Lower leg skin (tissue), 4 donors: ENCODE data around the gene C11orf54. TPM values are rescaled to one million over a fixed set of nuclear protein-coding genes. Genes with fewer than 3 reads are reported as not detected.
"Not testable (repeated sequence)": the region's sequence is repeated elsewhere in the genome, so short reads cannot be mapped to it uniquely, and the experiment has no call there.

Experiments used
- DNase-seq, 2 donors: peaks; one replicate each; pipeline ENCODE4 v3.0.0-alpha.2; 2019; ENCODE audit warnings: low spot score in 2 of 2
- H3K4me3 ChIP-seq: fragments of 200-600 bp; sonication (generic); 2 replicates; pipeline ENCODE4 v1.5.1; 2017; ENCODE audit warnings: mild to moderate bottlenecking, low read depth; ENCODE audit not compliant: poor library complexity, severe bottlenecking
- CTCF ChIP-seq, 3 donors: fragments of 450-650 bp; IDR thresholded peaks; one replicate each; pipeline ENCODE4 v1.5.1; 2016; ENCODE audit warnings: antibody characterized with exemption in 3 of 3, mild to moderate bottlenecking in 3 of 3, moderate library complexity in 2 of 3
- POLR2A ChIP-seq, 2 donors: fragments of 450-650 bp; IDR thresholded peaks; one replicate each; pipeline ENCODE4 v1.6.1; 2016 to 2017; ENCODE audit warnings: antibody characterized with exemption in 2 of 2, mild to moderate bottlenecking in 1 of 2, moderate library complexity in 1 of 2
- WGBS, 2 donors: methylation state at CpG; one replicate each; pipeline ENCODE4 v1.1.5; 2018; 5-methylcytosine and 5-hydroxymethylcytosine counted together
- intact Hi-C: fragments of 100-400 bp; cut with DNase I; formaldehyde crosslinking; loops from one replicate; pipeline ENCODE4 v1.15.0; 2023; ENCODE audit warnings: low total_unique reads
- total RNA-seq, 4 donors: library from RNA; depleted of rRNA; stranded (reverse); fragments of >200 nt; gene quantifications; one replicate each; pipeline ENCODE4 v1.1.0, GENCODE V29; 2016

Gene C11orf54
- total RNA-seq, 4 donors from 2014 or later = 25.3 to 35.7 (median 32.5) TPM

GRCh38 chr11:93753241-93753640 lies 11.8 kb downstream of the C11orf54 start:
- intact Hi-C loops = no loop called here
- no peak for TF ChIP-seq CTCF (IDR thresholded peaks at IDR 0.05)
- no peak for TF ChIP-seq POLR2A (IDR thresholded peaks at IDR 0.05)
- 95 to 100% methylated on average over 2 of the region's 2 CpGs for WGBS, 2 donors
- H3K4me3 ChIP-seq = no peak overlapping the region
- no peak for DNase-seq

DNA sequence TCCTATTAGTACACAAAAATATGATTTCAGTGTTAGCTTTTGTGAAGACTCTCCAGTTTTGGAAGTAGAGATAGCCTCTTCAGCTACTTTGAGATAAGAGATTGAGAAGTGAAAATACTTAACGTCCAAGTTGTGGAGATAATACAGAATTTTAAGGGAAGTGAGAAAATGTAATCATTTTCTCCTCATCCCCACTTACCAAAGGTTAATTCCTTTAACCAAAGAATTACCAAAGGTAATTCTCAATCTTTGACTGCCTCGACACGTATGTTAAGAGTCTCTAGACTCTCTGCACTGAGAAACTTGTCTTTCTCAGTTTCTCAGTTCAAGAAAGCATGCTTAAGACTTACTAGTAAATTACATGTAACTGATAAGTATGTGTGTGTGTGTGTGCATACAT lies 15.3 kb downstream of the C11orf54 start:
- intact Hi-C loops = no loop called here
- WGBS, 2 donors = 89 to 93% methylated on average over 3 of the region's 3 CpGs
- TF ChIP-seq POLR2A (IDR thresholded peaks at IDR 0.05) (no peak), CTCF (IDR thresholded peaks at IDR 0.05) (no peak)
- H3K4me3 ChIP-seq = no peak overlapping the region
- DNase-seq = no peak

DNA sequence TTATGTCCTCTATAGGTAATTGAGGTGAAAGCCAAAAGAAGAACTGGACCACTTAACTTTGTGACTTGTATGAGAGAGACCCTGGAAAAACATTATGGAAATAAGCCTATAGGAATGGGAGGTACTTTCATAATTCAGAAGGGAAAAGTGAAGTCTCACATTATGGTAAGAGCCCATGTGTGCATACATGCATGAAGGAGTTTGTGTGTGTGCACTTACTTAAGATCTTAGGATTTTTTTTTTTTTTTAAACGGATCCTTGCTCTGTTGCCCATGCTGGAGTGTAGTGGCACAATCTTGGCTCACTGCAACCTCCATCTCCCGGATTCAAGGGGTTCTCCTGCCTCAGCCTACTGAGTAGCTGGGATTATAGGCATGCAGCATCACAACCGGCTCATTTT lies 15.8 kb downstream of the C11orf54 start:
- TF ChIP-seq CTCF (IDR thresholded peaks at IDR 0.05) (no peak), POLR2A (IDR thresholded peaks at IDR 0.05) (no peak)
- no peak overlapping the region for H3K4me3 ChIP-seq
- DNase-seq = no peak
- intact Hi-C loops = no loop called here
- WGBS, 2 donors = 88 to 94% methylated on average over 3 of the region's 3 CpGs

DNA sequence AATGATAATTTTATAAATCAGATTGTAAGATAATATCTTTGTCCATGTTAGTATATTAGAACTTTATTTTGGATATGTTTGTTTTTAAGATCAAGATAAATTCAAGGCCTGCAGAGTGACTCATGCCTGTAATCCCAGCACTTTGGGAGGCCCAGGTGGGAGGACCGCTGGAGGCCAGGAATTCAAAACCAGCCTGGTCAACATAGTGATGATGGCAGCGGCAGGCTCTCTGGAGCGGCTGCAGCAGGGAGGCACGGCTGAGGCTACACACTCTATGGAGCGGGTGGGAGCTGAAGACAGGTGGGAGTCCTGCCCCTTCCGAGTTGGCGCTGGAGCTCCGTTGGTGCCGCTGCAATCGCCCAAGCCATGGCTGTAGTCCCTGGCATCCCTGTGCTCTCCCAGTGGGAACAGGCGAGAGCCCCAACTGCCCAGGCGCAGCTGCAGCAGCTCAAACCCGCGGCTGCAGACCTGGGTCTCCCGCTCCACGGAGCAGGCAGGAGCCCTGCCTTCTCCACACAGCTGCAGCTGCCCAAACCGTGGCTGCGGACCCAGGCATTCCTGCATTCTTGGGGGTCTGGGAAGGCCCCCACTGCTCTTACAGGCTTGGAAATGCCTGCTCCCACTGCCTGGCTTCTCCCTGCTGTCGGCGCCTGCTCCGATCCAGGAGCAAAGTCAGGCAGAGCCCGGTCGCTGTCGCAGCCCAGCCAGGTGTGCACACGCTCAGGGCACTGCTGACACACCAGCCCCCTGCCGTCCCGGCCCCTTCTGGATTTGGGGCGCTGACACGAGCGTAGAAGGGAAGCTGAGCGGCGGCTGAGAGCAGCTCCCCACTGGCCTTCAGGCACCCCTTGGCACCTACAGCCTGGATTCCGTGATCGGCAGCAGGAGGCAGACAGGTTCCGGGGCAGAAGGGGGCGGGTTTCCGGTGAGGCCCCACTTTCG lies 16.7 kb downstream of the C11orf54 start:
- no peak for DNase-seq
- no peak for TF ChIP-seq CTCF (IDR thresholded peaks at IDR 0.05)
- no peak for TF ChIP-seq POLR2A (IDR thresholded peaks at IDR 0.05)
- no peak overlapping the region for H3K4me3 ChIP-seq
- intact Hi-C loops = no loop called here
- 98% methylated on average over 31 to 36 of the region's 38 CpGs for WGBS, 2 donors

- intact Hi-C loops, DNase-seq: not testable (repeated sequence)
- 90 to 94% methylated on average over 4 of the region's 4 CpGs for WGBS, 2 donors
Observed at GRCh38 chr11:93759123-93759522, 17.7 kb downstream of the C11orf54 start.

DNA sequence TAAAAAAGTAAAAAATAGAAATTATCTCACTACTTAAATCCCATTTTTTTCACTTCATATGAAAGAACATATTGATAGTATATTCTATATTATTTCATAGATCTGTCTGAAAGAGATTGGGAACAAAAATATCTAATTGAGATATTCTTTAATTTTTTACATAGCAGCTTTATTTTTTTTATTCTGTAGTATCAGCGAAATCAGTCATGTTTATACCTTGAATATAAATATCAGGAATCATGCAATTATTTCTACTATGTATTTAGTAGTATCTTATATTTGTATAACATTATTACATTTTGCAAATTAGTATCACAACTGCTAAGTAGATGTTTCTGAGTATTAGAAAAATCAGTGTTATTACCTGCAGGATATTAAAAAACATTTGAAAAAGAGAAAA lies 20.4 kb downstream of the C11orf54 start:
- DNase-seq = no peak
- intact Hi-C loops = no loop called here
- TF ChIP-seq CTCF (IDR thresholded peaks at IDR 0.05) (no peak), POLR2A (IDR thresholded peaks at IDR 0.05) (no peak)
- H3K4me3 ChIP-seq = no peak overlapping the region
- WGBS, 2 donors = 96 to 97% methylated on average over 1 of the region's 1 CpG

More at GRCh38 chr11:93759123-93759522, 17.7 kb downstream of the C11orf54 start:
- H3K4me3 ChIP-seq = not testable (repeated sequence)
